Stomach smooth muscle (tissue), 2 donors: ENCODE results near the gene ANGPTL1.

Experiments
- H3K27ac ChIP-seq: one replicate; pipeline ENCODE4 v1.7.0; 2013; ENCODE audit warnings: mild to moderate bottlenecking, low read length, inconsistent platforms
- H3K27me3 ChIP-seq, 2 donors: one replicate each; pipeline ENCODE4 v1.7.0; 2013; ENCODE audit warnings: low read length in 2 of 2; ENCODE audit not compliant: insufficient read depth in 2 of 2, control insufficient read depth in 1 of 2
- H3K36me3 ChIP-seq, 2 donors: one replicate each; pipeline ENCODE4 v1.7.0; 2013; ENCODE audit warnings: low read length in 2 of 2; ENCODE audit not compliant: control insufficient read depth in 2 of 2, insufficient read depth in 2 of 2
- H3K4me1 ChIP-seq: one replicate; pipeline ENCODE4 v1.7.0; 2013; ENCODE audit warnings: low read length; ENCODE audit not compliant: control insufficient read depth, insufficient read depth
- H3K4me3 ChIP-seq, 2 donors: one replicate each; pipeline ENCODE4 v1.7.0; 2013; ENCODE audit warnings: low read length in 2 of 2
- H3K9ac ChIP-seq, 2 donors: one replicate each; pipeline ENCODE4 v1.7.0; 2013; ENCODE audit warnings: low read length in 2 of 2, mild to moderate bottlenecking in 1 of 2
- H3K9me3 ChIP-seq, 2 donors: one replicate each; pipeline ENCODE4 v1.7.0; 2013; ENCODE audit warnings: low read length in 2 of 2; ENCODE audit not compliant: control insufficient read depth in 2 of 2
- donor health status: healthy.
- donor health status: Pancreatic carcinoma.

The ANGPTL1 gene

DNA sequence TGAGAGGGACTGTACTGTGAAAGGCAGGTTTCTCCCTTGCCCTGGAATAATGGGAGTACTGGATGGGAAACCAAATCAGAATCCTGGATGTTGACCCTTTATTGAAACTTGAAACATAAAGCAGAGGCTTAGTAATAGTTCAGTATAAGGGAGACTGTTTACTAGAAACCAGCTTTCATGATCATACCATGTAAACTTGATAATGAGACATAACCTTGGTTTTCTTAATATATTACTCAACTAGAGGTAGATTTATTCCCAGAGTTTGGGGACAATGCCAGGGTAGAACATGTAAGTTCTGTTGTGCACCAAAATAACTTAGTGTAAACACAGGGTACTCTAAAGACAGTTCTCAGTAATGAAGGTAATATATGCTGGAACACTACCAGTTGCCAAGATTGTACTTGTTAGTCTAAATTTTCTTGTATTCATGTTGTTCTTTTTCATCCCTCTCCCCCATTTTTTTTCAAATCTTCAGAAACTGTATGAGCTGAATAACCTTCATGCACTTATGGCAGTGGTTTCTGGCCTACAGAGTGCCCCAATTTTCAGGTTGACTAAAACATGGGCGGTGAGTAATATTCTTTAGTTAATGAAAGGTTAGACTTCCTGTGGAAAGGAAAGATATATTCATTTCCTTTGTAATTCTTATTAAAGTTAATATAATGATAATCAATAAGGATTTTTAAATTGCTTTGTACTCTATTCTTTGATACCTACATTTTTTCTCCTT, 49.6 kb downstream of the ANGPTL1 start:
- Histone ChIP-seq H3K9ac (no peak overlapping the region), H3K9me3 (no peaks in the 10 kb centered on the region), H3K27ac (no peak overlapping the region), H3K27me3 (no peaks in the 10 kb centered on the region), H3K4me1 (no peaks in the 10 kb centered on the region), H3K4me3 (no peak overlapping the region), H3K36me3 (no peaks in the 10 kb centered on the region)

- Histone ChIP-seq H3K36me3 (no peaks in the 10 kb centered on the region), H3K9ac (no peak overlapping the region), H3K27ac (no peak overlapping the region)
Observed at GRCh38 chr1:178819123-178819522, 51.8 kb downstream of the ANGPTL1 start.

GRCh38 chr1:178818416-178818815, 52.5 kb downstream of the ANGPTL1 start:
- Histone ChIP-seq H3K36me3 (no peaks in the 10 kb centered on the region), H3K27ac (no peak overlapping the region), H3K4me1 (no peaks in the 10 kb centered on the region), H3K27me3 (no peaks in the 10 kb centered on the region), H3K4me3 (no peak overlapping the region), H3K9me3 (no peaks in the 10 kb centered on the region), H3K9ac (no peak overlapping the region)

More at GRCh38 chr1:178819123-178819522, 51.8 kb downstream of the ANGPTL1 start:
- no peaks in the 10 kb centered on the region for H3K27me3 ChIP-seq
- H3K4me3 ChIP-seq, result no peak overlapping the region
- H3K4me1 ChIP-seq, result no peaks in the 10 kb centered on the region
- H3K9me3 ChIP-seq, result no peaks in the 10 kb centered on the region

DNA sequence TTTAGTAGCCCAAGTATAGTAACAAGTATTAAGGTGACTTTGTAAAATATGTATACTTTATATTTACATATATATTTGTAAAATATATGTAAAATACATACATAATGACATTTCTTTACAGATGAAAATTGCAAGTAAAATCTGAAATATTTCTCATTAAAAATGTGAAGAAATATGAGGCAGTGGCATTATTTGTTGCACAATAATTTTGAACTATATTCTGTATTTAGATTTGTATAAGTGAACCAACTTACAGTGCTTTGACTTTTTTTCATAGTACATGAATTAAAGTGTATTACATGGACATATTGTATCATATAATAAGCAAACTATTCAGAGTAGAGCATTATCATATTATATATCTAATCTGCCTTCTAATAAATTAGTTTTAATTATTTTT, 60.3 kb downstream of the ANGPTL1 start:
- no peak overlapping the region for H3K9ac ChIP-seq
- no peaks in the 10 kb centered on the region for H3K4me1 ChIP-seq
- H3K9me3 ChIP-seq, result no peaks in the 10 kb centered on the region
- no peaks in the 10 kb centered on the region for H3K27me3 ChIP-seq
- H3K36me3 ChIP-seq, result no peaks in the 10 kb centered on the region
- H3K27ac ChIP-seq, result no peak overlapping the region
- no peak overlapping the region for H3K4me3 ChIP-seq

DNA sequence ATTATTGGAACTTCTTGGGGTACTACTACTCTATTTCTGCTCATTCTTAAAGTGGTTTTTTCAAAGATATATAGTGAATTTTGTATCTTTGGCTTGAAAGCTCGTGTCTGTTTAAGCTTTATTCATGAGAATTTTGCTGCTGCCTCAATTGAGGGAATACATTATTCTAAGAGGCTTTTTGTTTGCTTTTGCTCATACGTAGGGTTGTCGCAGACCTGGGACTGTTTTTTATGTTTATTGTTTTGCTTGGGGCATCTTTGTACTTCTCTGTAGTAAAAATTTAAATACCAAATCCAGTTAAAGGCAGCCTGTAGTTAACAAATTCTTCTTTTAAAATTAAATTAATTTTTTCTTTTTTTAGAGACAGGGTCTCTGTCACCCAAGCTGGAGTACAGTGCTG, 62.3 kb downstream of the ANGPTL1 start:
- Histone ChIP-seq H3K36me3 (no peaks in the 10 kb centered on the region), H3K27ac (no peak overlapping the region)

DNA sequence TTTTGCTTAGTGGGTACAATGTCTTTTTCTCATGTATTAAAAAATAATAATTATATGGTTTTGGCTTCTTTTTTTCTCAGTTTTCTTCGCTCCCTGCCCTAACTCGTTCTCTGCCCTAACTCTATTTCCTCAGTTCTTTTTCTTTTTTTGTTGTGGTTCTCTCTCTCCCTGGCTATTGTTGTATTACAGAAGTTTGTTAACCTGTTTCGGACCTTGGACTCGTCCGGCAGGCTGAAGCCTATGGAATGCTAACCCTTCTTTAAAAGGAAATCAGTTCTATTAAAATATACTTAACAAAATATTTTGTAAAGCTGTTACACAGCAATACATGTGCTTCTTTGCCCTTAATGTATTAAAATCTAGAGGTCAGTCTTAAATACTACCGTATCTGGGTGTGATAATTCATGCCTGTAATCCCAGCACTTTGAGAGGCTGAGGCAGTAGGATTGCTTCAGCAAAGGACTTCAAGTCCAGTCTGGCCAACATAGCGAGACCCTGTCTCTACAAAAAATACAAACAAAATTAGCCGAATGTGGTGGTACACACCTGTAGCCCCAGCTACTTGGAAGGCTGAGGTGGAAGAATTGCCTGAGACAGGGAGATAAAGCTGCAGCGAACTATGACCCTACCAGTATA, 64.1 kb downstream of the ANGPTL1 start:
- no peaks in the 10 kb centered on the region for H3K9me3 ChIP-seq

More for the DNA sequence above, 62.3 kb downstream of the ANGPTL1 start:
- Histone ChIP-seq H3K4me3 (no peak overlapping the region), H3K9ac (no peak overlapping the region), H3K9me3 (no peaks in the 10 kb centered on the region), H3K27me3 (no peaks in the 10 kb centered on the region), H3K4me1 (no peaks in the 10 kb centered on the region)

GRCh38 chr1:178802873-178803272, 68.0 kb downstream of the ANGPTL1 start:
- Histone ChIP-seq H3K4me1 (no peaks in the 10 kb centered on the region), H3K27me3 (no peaks in the 10 kb centered on the region), H3K9me3 (peaks cover 0 to 4% of the 10 kb centered on the region in 2 donors), H3K4me3 (no peak overlapping the region), H3K27ac (no peak overlapping the region), H3K36me3 (no peaks in the 10 kb centered on the region), H3K9ac (no peak overlapping the region)

More for the DNA sequence above, 64.1 kb downstream of the ANGPTL1 start:
- H3K36me3 ChIP-seq, result no peaks in the 10 kb centered on the region
- no peak overlapping the region for H3K9ac ChIP-seq
- no peaks in the 10 kb centered on the region for H3K27me3 ChIP-seq
- H3K4me1 ChIP-seq, result no peaks in the 10 kb centered on the region
- no peak overlapping the region for H3K27ac ChIP-seq
- H3K4me3 ChIP-seq, result no peak overlapping the region
